ENCODE measurements around the gene IDS.

The IDS gene

GRCh38 chrX:149456476-149457245 is 48.4 kb downstream of the IDS start:
- no peak for DNase-seq (ENCODE audit: low read depth)

- no peak for DNase-seq (ENCODE audit: low read depth)
Observed at GRCh38 chrX:149455934-149456333, 49.2 kb downstream of the IDS start.

GRCh38 chrX:149453906-149454822 is 50.9 kb downstream of the IDS start:
- DNase-seq (ENCODE audit: low read depth) = no peak

- no peak for DNase-seq (ENCODE audit: low read depth)
Observed at GRCh38 chrX:149453030-149453429, 52.1 kb downstream of the IDS start.

GRCh38 chrX:149433451-149433850 is 71.7 kb downstream of the IDS start:
- no peak for DNase-seq (ENCODE audit: low read depth)

- no peak for DNase-seq (ENCODE audit: low read depth)
Observed at GRCh38 chrX:149433051-149433450, 72.1 kb downstream of the IDS start.

Data from stimulated activated CD8-positive, alpha-beta memory T cell treated with anti-CD3 and anti-CD28 coated beads, Interleukin-15, amount 100 ng/mL, for 1 hour (primary cell).